Astrocyte (in vitro differentiated cells and primary cell): ENCODE data around the gene XCL1. TPM values are rescaled to one million over a fixed set of nuclear protein-coding genes. Genes with fewer than 3 reads are reported as not detected.

Experiments used
- DNase-seq: peaks from one replicate; pipeline ENCODE4 v3.0.0-alpha.2; 2010; ENCODE audit warnings: low read depth
- FAIRE-seq: peaks from 2 replicates; lab custom pipeline; 2011; peaks lifted over from hg19 to GRCh38; lab: Jason Lieb, UNC
- H2AFZ ChIP-seq: 2 replicates; pipeline ENCODE4 v1.6.0; 2012; ENCODE audit warnings: low read depth, low read length, inconsistent platforms
- H3K27ac ChIP-seq: 2 replicates; pipeline ENCODE4 v1.5.1; 2011; ENCODE audit warnings: low read depth, low read length, inconsistent platforms
- H3K27me3 ChIP-seq: 2 replicates; pipeline ENCODE4 v1.6.0; 2011; ENCODE audit warnings: low read length, inconsistent platforms; ENCODE audit not compliant: insufficient read depth
- H3K36me3 ChIP-seq: 2 replicates; pipeline ENCODE4 v1.5.1; 2011; ENCODE audit warnings: low read length, inconsistent platforms; ENCODE audit not compliant: insufficient read depth
- H3K4me1 ChIP-seq: 2 replicates; pipeline ENCODE4 v1.5.1; 2011; ENCODE audit warnings: low read length, inconsistent platforms; ENCODE audit not compliant: insufficient read depth
- H3K4me2 ChIP-seq: 2 replicates; pipeline ENCODE4 v1.6.0; 2012; ENCODE audit warnings: low read length, inconsistent platforms
- H3K4me3 ChIP-seq: 2 replicates; pipeline ENCODE4 v1.5.1; 2011; ENCODE audit warnings: low read depth, mild to moderate bottlenecking, low read length, inconsistent platforms; ENCODE audit not compliant: insufficient read depth
- H3K79me2 ChIP-seq: 2 replicates; pipeline ENCODE4 v1.6.0; 2012; ENCODE audit warnings: mild to moderate bottlenecking, low read length, inconsistent platforms; ENCODE audit not compliant: insufficient read depth
- H3K9ac ChIP-seq: 2 replicates; pipeline ENCODE4 v1.6.0; 2012; ENCODE audit warnings: mild to moderate bottlenecking, low read length, inconsistent platforms
- H3K9me3 ChIP-seq: 2 replicates; pipeline ENCODE4 v1.5.1; 2012; ENCODE audit warnings: low read depth, mild to moderate bottlenecking, low read length, inconsistent platforms; ENCODE audit not compliant: insufficient read depth
- H4K20me1 ChIP-seq: 2 replicates; pipeline ENCODE4 v1.6.0; 2012; ENCODE audit warnings: low read length, inconsistent platforms; ENCODE audit not compliant: insufficient read depth
- H3K27ac Mint-ChIP-seq: one replicate; pipeline ENCODE4 v1.8.0; 2021; ENCODE audit warnings: mild to moderate bottlenecking, mixed read lengths; ENCODE audit not compliant: unreplicated experiment
- H3K27me3 Mint-ChIP-seq: one replicate; pipeline ENCODE4 v1.8.0; 2021; ENCODE audit warnings: low read depth, mixed read lengths; ENCODE audit not compliant: unreplicated experiment
- H3K36me3 Mint-ChIP-seq: one replicate; pipeline ENCODE4 v1.8.0; 2021; ENCODE audit warnings: low read depth, mixed read lengths; ENCODE audit not compliant: unreplicated experiment
- H3K4me1 Mint-ChIP-seq: one replicate; pipeline ENCODE4 v1.8.0; 2021; ENCODE audit warnings: low read depth, mixed read lengths; ENCODE audit not compliant: unreplicated experiment
- H3K4me3 Mint-ChIP-seq: one replicate; pipeline ENCODE4 v1.8.0; 2021; ENCODE audit warnings: mild to moderate bottlenecking, moderate library complexity, mixed read lengths; ENCODE audit not compliant: unreplicated experiment
- H3K9me3 Mint-ChIP-seq: one replicate; pipeline ENCODE4 v1.8.0; 2021; ENCODE audit warnings: mild to moderate bottlenecking, mixed read lengths; ENCODE audit not compliant: unreplicated experiment
- CTCF ChIP-seq: IDR thresholded peaks from 2 replicates; pipeline ENCODE4 v1.5.1; 2011; ENCODE audit warnings: low read depth, mild to moderate bottlenecking, inconsistent platforms, low read length, moderate library complexity; ENCODE audit not compliant: insufficient read depth
- EZH2 ChIP-seq: IDR thresholded peaks from 2 replicates; pipeline ENCODE4 v1.6.1; 2012; ENCODE audit warnings: mild to moderate bottlenecking, low read length, inconsistent platforms; ENCODE audit not compliant: insufficient read depth
- total RNA-seq: library from RNA; stranded (reverse); gene quantifications from 2 replicates; pipeline ENCODE4 v1.2.1, GENCODE V29; 2021

Gene XCL1
- total RNA-seq, 1 donor from 2014 or later, result not detected

- TF ChIP-seq CTCF (no peak), EZH2 (no peak)
- peaks cover 4% of the 10 kb centered on the region for H3K27me3 Mint-ChIP-seq
Measured at GRCh38 chr1:168567007-168567406, 9.4 kb upstream of the XCL1 start.

GRCh38 chr1:168567568-168567967 is 8.8 kb upstream of the XCL1 start:
- TF ChIP-seq CTCF (no peak), EZH2 (no peak)
- Histone ChIP-seq H3K36me3 (no peaks in the 10 kb centered on the region), H3K4me2 (no peak overlapping the region), H2AFZ (no peak overlapping the region), H3K79me2 (no peaks in the 10 kb centered on the region), H3K4me1 (no peaks in the 10 kb centered on the region), H3K9ac (no peak overlapping the region), H4K20me1 (no peaks in the 10 kb centered on the region), H3K9me3 (no peaks in the 10 kb centered on the region), H3K27ac (no peak overlapping the region), H3K27me3 (no peaks in the 10 kb centered on the region), H3K4me3 (no peak overlapping the region)
- no peaks in the 10 kb centered on the region for H3K4me1 Mint-ChIP-seq
- no peak overlapping the region for H3K27ac Mint-ChIP-seq
- peaks cover 4% of the 10 kb centered on the region for H3K27me3 Mint-ChIP-seq
- FAIRE-seq, result no peak
- no peak overlapping the region for H3K4me3 Mint-ChIP-seq
- no peak for DNase-seq
- no peaks in the 10 kb centered on the region for H3K36me3 Mint-ChIP-seq
- no peaks in the 10 kb centered on the region for H3K9me3 Mint-ChIP-seq

More at GRCh38 chr1:168567007-168567406, 9.4 kb upstream of the XCL1 start:
- no peaks in the 10 kb centered on the region for H3K27me3 ChIP-seq
- no peak overlapping the region for H3K9ac ChIP-seq
- no peaks in the 10 kb centered on the region for H4K20me1 ChIP-seq
- H3K27ac ChIP-seq, result no peak overlapping the region
- no peaks in the 10 kb centered on the region for H3K79me2 ChIP-seq
- no peaks in the 10 kb centered on the region for H3K36me3 ChIP-seq
- Mint-ChIP-seq H3K27ac (no peak overlapping the region), H3K9me3 (no peaks in the 10 kb centered on the region), H3K4me3 (no peak overlapping the region), H3K36me3 (no peaks in the 10 kb centered on the region), H3K4me1 (no peaks in the 10 kb centered on the region)
- no peak overlapping the region for H3K4me2 ChIP-seq
- no peak overlapping the region for H3K4me3 ChIP-seq
- H2AFZ ChIP-seq, result no peak overlapping the region
- FAIRE-seq, result no peak
- no peaks in the 10 kb centered on the region for H3K4me1 ChIP-seq
- no peak for DNase-seq
- no peaks in the 10 kb centered on the region for H3K9me3 ChIP-seq

- Mint-ChIP-seq H3K27me3 (peaks cover 4% of the 10 kb centered on the region), H3K36me3 (no peaks in the 10 kb centered on the region), H3K4me1 (no peaks in the 10 kb centered on the region), H3K4me3 (no peak overlapping the region), H3K27ac (no peak overlapping the region), H3K9me3 (no peaks in the 10 kb centered on the region)
- TF ChIP-seq EZH2, result no peak
- TF ChIP-seq CTCF, result no peak
- H3K27me3 ChIP-seq, result no peaks in the 10 kb centered on the region
- no peaks in the 10 kb centered on the region for H3K4me1 ChIP-seq
- no peak overlapping the region for H3K27ac ChIP-seq
- DNase-seq (no peak), FAIRE-seq (no peak)
- no peaks in the 10 kb centered on the region for H3K36me3 ChIP-seq
- H3K9ac ChIP-seq, result no peak overlapping the region
- no peak overlapping the region for H3K4me2 ChIP-seq
- no peaks in the 10 kb centered on the region for H3K79me2 ChIP-seq
- H2AFZ ChIP-seq, result no peak overlapping the region
- H3K4me3 ChIP-seq, result no peak overlapping the region
- no peaks in the 10 kb centered on the region for H4K20me1 ChIP-seq
- no peaks in the 10 kb centered on the region for H3K9me3 ChIP-seq
Measured at GRCh38 chr1:168568346-168568745, 8.1 kb upstream of the XCL1 start.
